ENCODE data around the gene B9D1. TPM values are rescaled to one million over a fixed set of nuclear protein-coding genes. Genes with fewer than 3 reads are reported as not detected.

Gene B9D1
- total RNA-seq, 1 experiment from 2014 or later = 11.5 TPM

DNA sequence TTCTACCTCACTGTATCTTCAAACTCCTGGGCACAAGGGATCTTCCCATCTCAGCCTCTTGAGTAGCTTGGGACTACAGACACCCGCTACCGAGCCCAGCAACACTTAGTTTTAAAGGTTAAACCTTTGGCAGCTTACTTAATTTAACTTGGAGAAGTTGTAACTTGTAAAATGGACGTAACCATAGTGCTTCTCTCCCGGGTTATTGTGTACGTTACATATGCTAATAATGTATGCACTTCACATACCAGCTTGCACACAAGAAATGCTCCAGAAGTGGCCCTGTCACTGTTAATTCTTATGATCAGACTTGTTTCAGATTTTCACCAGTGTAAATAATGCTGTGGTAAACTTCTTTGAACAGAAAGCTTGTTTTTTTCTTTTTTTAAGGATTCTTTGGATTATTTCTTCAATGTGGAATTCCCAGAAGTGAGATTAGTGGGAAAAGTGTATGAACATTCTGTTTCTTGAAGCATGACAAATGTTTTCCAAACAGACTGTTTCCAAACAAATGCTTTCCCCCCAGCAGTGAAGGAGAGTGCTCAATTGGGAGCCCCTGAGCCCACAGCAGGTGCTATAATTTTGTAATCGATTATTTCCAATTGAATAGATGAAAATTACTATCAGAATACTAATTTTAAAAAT is 63.8 kb downstream of the B9D1 start:
- Histone ChIP-seq H3K9me3 (no peaks in the 10 kb centered on the region), H3K36me3 (ENCODE audit: control insufficient read depth, insufficient read depth, low read length) (no peaks in the 10 kb centered on the region; the same call in none of the 2 replicates), H3K4me1 (no peaks in the 10 kb centered on the region), H3K4me3 (ENCODE audit: low read depth, low read length) (no peak overlapping the region), H3K27me3 (replicated peaks; ENCODE audit: control insufficient read depth, insufficient read depth, low read length) (no peaks in the 10 kb centered on the region)
- Mint-ChIP-seq H3K9me3 (ENCODE audit: unreplicated experiment) (no peaks in the 10 kb centered on the region), H3K27me3 (ENCODE audit: insufficient read depth, unreplicated experiment) (no peaks in the 10 kb centered on the region), H3K4me1 (ENCODE audit: low read depth, unreplicated experiment) (no peaks in the 10 kb centered on the region), H3K4me3 (ENCODE audit: unreplicated experiment) (no peak overlapping the region), H3K27ac (ENCODE audit: unreplicated experiment) (no peak overlapping the region), H3K36me3 (ENCODE audit: insufficient read depth, unreplicated experiment) (peaks cover 14% of the 10 kb centered on the region)
- ChIA-PET POLR2A (no interaction called here), CTCF (no interaction called here)
- no peak for DNase-seq
- BruUV-seq (replicated peaks) = no TSS peak
- no peak for TF ChIP-seq CTCF (IDR thresholded peaks at IDR 0.05; ENCODE audit: insufficient read depth in 1 of 2, low read depth in 1 of 2, low read length in 1 of 2, severe bottlenecking in 1 of 2, unreplicated experiment in 1 of 2)
- intact Hi-C loops (cut with micrococcal nuclease; ENCODE audit: unreplicated experiment) = no loop called here

- intact Hi-C loops (cut with micrococcal nuclease; ENCODE audit: unreplicated experiment) = no loop called here
- H3K36me3 ChIP-seq (ENCODE audit: control insufficient read depth, insufficient read depth, low read length) = no peaks in the 10 kb centered on the region; the same call in 1 of the 2 replicates
- Mint-ChIP-seq H3K27me3 (ENCODE audit: insufficient read depth, unreplicated experiment) (no peaks in the 10 kb centered on the region), H3K36me3 (ENCODE audit: insufficient read depth, unreplicated experiment) (peaks cover 14% of the 10 kb centered on the region), H3K4me1 (ENCODE audit: low read depth, unreplicated experiment) (no peaks in the 10 kb centered on the region), H3K9me3 (ENCODE audit: unreplicated experiment) (no peaks in the 10 kb centered on the region), H3K4me3 (ENCODE audit: unreplicated experiment) (no peak overlapping the region), H3K27ac (ENCODE audit: unreplicated experiment) (peak overlapping the region; percentile 55)
- CTCF ChIA-PET = no interaction called here
- BruUV-seq (replicated peaks) = no TSS peak
- no peaks in the 10 kb centered on the region for H3K27me3 ChIP-seq (replicated peaks; ENCODE audit: control insufficient read depth, insufficient read depth, low read length)
- no peak for TF ChIP-seq CTCF (IDR thresholded peaks at IDR 0.05; ENCODE audit: insufficient read depth in 1 of 2, low read depth in 1 of 2, low read length in 1 of 2, severe bottlenecking in 1 of 2, unreplicated experiment in 1 of 2)
- no peak overlapping the region for H3K4me3 ChIP-seq (ENCODE audit: low read depth, low read length)
- POLR2A ChIA-PET = no interaction called here
- no peaks in the 10 kb centered on the region for H3K4me1 ChIP-seq
- H3K9me3 ChIP-seq = no peaks in the 10 kb centered on the region
- no peak for DNase-seq
These were observed 65.4 kb downstream of the B9D1 start for GRCh38 chr17:19296786-19297778.

GRCh38 chr17:19295473-19296135 is 66.9 kb downstream of the B9D1 start:
- Mint-ChIP-seq H3K27me3 (ENCODE audit: insufficient read depth, unreplicated experiment) (no peaks in the 10 kb centered on the region), H3K27ac (ENCODE audit: unreplicated experiment) (peak overlapping the region; percentile 59)

More at GRCh38 chr17:19295473-19296135, 66.9 kb downstream of the B9D1 start:
- Histone ChIP-seq H3K4me3 (ENCODE audit: low read depth, low read length) (no peak overlapping the region), H3K27me3 (replicated peaks; ENCODE audit: control insufficient read depth, insufficient read depth, low read length) (no peaks in the 10 kb centered on the region), H3K36me3 (ENCODE audit: control insufficient read depth, insufficient read depth, low read length) (no peaks in the 10 kb centered on the region), H3K4me1 (no peaks in the 10 kb centered on the region), H3K9me3 (no peaks in the 10 kb centered on the region)
- Mint-ChIP-seq H3K36me3 (ENCODE audit: insufficient read depth, unreplicated experiment) (peaks cover 21% of the 10 kb centered on the region), H3K4me1 (ENCODE audit: low read depth, unreplicated experiment) (no peaks in the 10 kb centered on the region), H3K9me3 (ENCODE audit: unreplicated experiment) (no peaks in the 10 kb centered on the region), H3K4me3 (ENCODE audit: unreplicated experiment) (no peak overlapping the region)
- BruUV-seq (replicated peaks) = no TSS peak
- ChIA-PET CTCF (no interaction called here), POLR2A (no interaction called here)
- no peak for DNase-seq
- no peak for TF ChIP-seq CTCF (IDR thresholded peaks at IDR 0.05; ENCODE audit: insufficient read depth in 1 of 2, low read depth in 1 of 2, low read length in 1 of 2, severe bottlenecking in 1 of 2, unreplicated experiment in 1 of 2)
- intact Hi-C loops (cut with micrococcal nuclease; ENCODE audit: unreplicated experiment) = no loop called here

Data from Caco-2 (cell line).